Activated CD8-positive, alpha-beta T cell treated with anti-CD3 and anti-CD28 coated beads for 36 hours (primary cell): ENCODE data around the gene MOV10. TPM values are rescaled to one million over a fixed set of nuclear protein-coding genes. Genes with fewer than 3 reads are reported as not detected.

Source experiments
- ATAC-seq: fragments of 200-7000 bp; cut with Tn5 transposase; one replicate; pipeline ENCODE4 v1.10.0; 2021; ENCODE audit warnings: mild to moderate bottlenecking, moderate library complexity
- CTCF ChIA-PET: fragments of 350-600 bp; sonication (Branson Sonifier 250); formaldehyde crosslinking; loops from one replicate; lab custom pipeline; 2021; ENCODE audit warnings: antibody characterized with exemption; lab: Charles Lee
- POLR2A ChIA-PET: fragments of 350-600 bp; sonication (Branson Sonifier 250); formaldehyde crosslinking; loops from one replicate; lab custom pipeline; 2021; ENCODE audit warnings: antibody characterized with exemption; lab: Charles Lee
- DNase-seq: peaks from one replicate; pipeline ENCODE4 v3.0.0-alpha.2; 2020
- H3K27ac Mint-ChIP-seq: one replicate; pipeline ENCODE4 v1.8.0; 2021; ENCODE audit warnings: mild to moderate bottlenecking, mixed read lengths
- H3K27me3 Mint-ChIP-seq: one replicate; pipeline ENCODE4 v1.8.0; 2021; ENCODE audit warnings: mixed read lengths
- H3K36me3 Mint-ChIP-seq: one replicate; pipeline ENCODE4 v1.8.0; 2021; ENCODE audit warnings: low read depth, mixed read lengths
- H3K4me1 Mint-ChIP-seq: one replicate; pipeline ENCODE4 v1.8.0; 2021; ENCODE audit warnings: low read depth, mixed read lengths
- H3K4me3 Mint-ChIP-seq: one replicate; pipeline ENCODE4 v1.8.0; 2021; ENCODE audit warnings: mild to moderate bottlenecking, moderate library complexity, mixed read lengths
- H3K9me3 Mint-ChIP-seq: one replicate; pipeline ENCODE4 v1.8.0; 2021; ENCODE audit warnings: mixed read lengths
- intact Hi-C: fragments of 100-400 bp; cut with micrococcal nuclease; formaldehyde crosslinking; loops from one replicate; pipeline ENCODE4 v1.10.0; 2022
- total RNA-seq, 2 experiments: library from RNA; stranded (reverse); gene quantifications; one replicate each; pipeline ENCODE4 v1.2.3, GENCODE V29; 2021
- TF ChIP-seq, protein P1 (sequence below): fragments of 200-600 bp; IDR thresholded peaks from one replicate; pipeline ENCODE4 v1.8.0; 2022; ENCODE audit warnings: antibody characterized with exemption, mild to moderate bottlenecking

Gene MOV10
- total RNA-seq, 2 experiments from 2014 or later, result 77.2 to 78.5 TPM

DNA sequence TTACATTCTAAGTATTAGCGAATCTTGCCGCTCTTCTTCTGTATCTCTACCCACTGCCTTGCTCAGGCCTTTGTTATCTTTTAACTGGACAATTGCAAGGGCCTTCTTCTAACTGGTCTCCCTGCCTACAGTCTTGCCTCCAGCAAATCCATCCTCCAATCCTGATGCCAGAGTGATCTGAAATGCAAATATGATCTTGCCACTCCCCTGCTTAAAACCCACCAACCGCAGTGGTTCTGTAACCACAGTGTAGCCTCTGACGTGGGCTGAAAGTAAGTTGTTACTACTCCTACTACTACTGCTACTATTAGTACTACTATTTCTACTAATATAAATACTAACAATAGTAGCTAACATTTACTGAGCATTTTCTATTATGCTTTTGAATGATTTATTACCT lies 12.4 kb downstream of the MOV10 start:
- no peak for DNase-seq
- Mint-ChIP-seq H3K4me3 (no peak overlapping the region), H3K36me3 (peaks cover 12% of the 10 kb centered on the region), H3K4me1 (peaks cover 3% of the 10 kb centered on the region), H3K27me3 (no peaks in the 10 kb centered on the region), H3K27ac (no peak overlapping the region), H3K9me3 (no peaks in the 10 kb centered on the region)
- no peak for ATAC-seq
- TF ChIP-seq, protein P1, sequence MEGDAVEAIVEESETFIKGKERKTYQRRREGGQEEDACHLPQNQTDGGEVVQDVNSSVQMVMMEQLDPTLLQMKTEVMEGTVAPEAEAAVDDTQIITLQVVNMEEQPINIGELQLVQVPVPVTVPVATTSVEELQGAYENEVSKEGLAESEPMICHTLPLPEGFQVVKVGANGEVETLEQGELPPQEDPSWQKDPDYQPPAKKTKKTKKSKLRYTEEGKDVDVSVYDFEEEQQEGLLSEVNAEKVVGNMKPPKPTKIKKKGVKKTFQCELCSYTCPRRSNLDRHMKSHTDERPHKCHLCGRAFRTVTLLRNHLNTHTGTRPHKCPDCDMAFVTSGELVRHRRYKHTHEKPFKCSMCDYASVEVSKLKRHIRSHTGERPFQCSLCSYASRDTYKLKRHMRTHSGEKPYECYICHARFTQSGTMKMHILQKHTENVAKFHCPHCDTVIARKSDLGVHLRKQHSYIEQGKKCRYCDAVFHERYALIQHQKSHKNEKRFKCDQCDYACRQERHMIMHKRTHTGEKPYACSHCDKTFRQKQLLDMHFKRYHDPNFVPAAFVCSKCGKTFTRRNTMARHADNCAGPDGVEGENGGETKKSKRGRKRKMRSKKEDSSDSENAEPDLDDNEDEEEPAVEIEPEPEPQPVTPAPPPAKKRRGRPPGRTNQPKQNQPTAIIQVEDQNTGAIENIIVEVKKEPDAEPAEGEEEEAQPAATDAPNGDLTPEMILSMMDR, result no peak
- CTCF ChIA-PET, result no interaction called here
- intact Hi-C loops, result no loop called here
- POLR2A ChIA-PET, result interaction anchor here (1.8 kb wide), 1 partner anchor 15 kb away, joined by 4 read pairs; no protein-coding TSS in a partner anchor

DNA sequence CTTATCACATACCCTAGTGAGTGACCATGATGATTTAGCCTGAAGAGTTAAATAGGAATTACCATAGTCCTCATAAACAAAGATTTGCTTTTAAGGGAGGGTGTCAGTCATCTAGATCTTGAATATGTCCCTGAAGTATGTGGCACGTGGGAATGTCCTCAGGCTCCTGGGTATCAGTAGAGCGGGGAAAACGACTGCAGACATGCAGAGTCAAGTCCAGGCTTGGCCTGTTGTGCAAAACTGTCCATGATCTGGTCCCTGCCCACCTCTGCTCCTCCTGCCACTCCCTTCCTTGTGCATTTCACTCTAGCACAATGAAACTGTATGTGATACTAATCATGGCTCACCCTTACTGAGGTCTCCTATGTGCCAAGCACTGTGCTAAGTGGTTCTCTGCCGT lies 12.9 kb downstream of the MOV10 start:
- POLR2A ChIA-PET, result no interaction called here
- TF ChIP-seq, protein P1, result no peak

DNA sequence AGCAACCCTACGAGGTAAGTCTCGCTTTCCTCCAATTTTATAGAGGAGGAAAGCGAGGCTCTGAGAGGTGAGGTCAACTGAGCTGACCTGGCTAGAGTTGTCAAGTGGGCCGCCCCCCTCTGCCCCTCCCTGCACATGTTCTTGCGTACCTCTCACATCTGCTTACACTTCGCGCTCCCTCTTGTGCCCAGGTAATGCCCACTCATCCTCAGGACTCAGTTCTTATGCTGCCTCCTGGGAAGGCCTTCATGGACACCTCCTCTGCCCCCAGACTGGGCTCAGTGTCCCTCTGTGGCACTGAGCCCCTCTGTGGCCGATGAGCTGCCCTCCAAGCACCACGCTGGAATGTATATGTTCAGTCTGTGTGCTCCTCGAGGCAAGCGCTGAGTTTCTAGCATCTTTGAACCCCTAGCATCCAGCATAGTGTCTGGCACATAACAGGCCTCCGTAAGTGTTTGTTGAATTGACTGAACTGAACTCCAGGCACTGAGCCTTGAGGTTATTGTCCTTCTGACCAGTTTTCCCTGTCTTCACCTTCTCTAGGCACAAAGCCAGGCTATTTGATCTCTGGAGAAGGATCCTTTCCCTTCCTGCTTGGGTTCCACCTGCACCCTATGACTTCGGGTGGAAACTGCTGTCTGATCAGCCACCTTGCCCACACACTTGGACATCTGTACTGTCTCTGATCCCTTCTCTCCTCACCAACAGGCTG lies 13.5 kb downstream of the MOV10 start:
- no peak for ATAC-seq
- no peaks in the 10 kb centered on the region for H3K27me3 Mint-ChIP-seq
- peaks cover 3% of the 10 kb centered on the region for H3K4me1 Mint-ChIP-seq
- no peak for DNase-seq
- TF ChIP-seq, protein P1, result no peak
- POLR2A ChIA-PET, result interaction anchor here (0.6 kb wide), 1 partner anchor 267 kb away, joined by 3 read pairs; no protein-coding TSS in a partner anchor
- CTCF ChIA-PET, result no interaction called here
- intact Hi-C loops, result no loop called here
- H3K9me3 Mint-ChIP-seq, result no peaks in the 10 kb centered on the region
- H3K4me3 Mint-ChIP-seq, result no peak overlapping the region
- peaks cover 15% of the 10 kb centered on the region for H3K36me3 Mint-ChIP-seq
- peak overlapping the region; percentile 19 for H3K27ac Mint-ChIP-seq

More for the DNA sequence above, 12.9 kb downstream of the MOV10 start:
- H3K27me3 Mint-ChIP-seq, result no peaks in the 10 kb centered on the region
- intact Hi-C loops, result no loop called here
- CTCF ChIA-PET, result no interaction called here
- DNase-seq (no peak), ATAC-seq (no peak)
- H3K36me3 Mint-ChIP-seq, result peaks cover 14% of the 10 kb centered on the region
- H3K9me3 Mint-ChIP-seq, result no peaks in the 10 kb centered on the region
- H3K27ac Mint-ChIP-seq, result no peak overlapping the region
- no peak overlapping the region for H3K4me3 Mint-ChIP-seq
- H3K4me1 Mint-ChIP-seq, result peaks cover 3% of the 10 kb centered on the region

DNA sequence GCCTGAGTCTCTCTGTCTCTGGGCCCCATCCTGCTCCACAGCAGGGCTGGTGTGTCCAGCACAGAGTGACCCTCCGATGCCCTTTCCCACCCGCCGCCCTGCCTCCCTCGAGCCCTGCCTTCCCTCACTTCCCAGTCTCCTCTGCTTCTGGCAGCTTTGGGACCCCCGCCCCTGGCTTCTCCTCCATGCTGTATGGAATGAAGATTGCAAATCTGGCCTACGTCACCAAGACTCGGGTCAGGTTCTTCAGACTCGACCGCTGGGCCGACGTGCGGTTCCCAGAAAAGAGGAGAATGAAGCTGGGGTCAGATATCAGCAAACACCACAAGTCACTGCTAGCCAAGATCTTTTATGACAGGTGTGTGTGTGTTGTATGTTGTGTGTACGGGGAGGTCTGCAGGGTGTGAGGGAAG lies 14.3 kb downstream of the MOV10 start:
- ChIA-PET CTCF (no interaction called here), POLR2A (interaction anchor here (0.6 to 1.3 kb wide), 4 partner anchors 12 to 266 kb away, joined by 3 to 6 read pairs (median 4); partner anchors contain the start of gene MOV10)
- ATAC-seq (no peak), DNase-seq (no peak)
- H3K9me3 Mint-ChIP-seq, result no peaks in the 10 kb centered on the region
- TF ChIP-seq, protein P1, result no peak
- peaks cover 3% of the 10 kb centered on the region for H3K4me1 Mint-ChIP-seq
- H3K27me3 Mint-ChIP-seq, result no peaks in the 10 kb centered on the region
- H3K36me3 Mint-ChIP-seq, result peaks cover 16% of the 10 kb centered on the region
- peak overlapping the region; percentile 34 for H3K27ac Mint-ChIP-seq
- H3K4me3 Mint-ChIP-seq, result no peak overlapping the region
- intact Hi-C loops, result no loop called here

DNA sequence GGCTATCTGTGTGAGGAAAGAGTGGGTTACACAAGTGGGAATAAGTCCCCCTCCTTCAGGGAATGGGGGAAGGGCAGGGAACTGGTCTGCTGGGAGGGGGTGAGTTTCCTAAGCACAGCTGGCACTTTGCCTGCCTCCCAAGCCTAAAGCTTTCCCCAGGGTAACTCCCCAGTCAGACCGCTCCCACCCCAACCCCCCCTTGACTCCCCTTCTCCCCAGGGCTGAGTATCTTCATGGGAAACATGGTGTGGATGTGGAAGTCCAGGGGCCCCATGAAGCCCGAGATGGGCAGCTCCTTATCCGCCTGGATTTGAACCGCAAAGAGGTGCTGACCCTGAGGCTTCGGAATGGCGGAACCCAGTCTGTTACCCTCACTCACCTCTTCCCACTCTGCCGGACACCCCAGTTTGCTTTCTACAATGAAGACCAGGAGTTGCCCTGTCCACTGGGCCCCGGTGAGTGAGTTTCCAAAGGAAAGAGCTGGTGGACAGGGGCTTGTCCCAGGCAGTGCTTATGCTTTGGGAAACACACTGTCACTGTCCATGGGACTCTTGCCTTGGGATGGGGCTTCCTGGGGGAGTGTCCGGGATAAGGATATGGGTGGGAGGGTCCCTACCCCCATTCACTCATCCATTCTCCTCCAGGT lies 14.9 kb downstream of the MOV10 start:
- CTCF ChIA-PET, result no interaction called here
- Mint-ChIP-seq H3K9me3 (no peaks in the 10 kb centered on the region), H3K36me3 (peaks cover 16% of the 10 kb centered on the region), H3K4me3 (no peak overlapping the region), H3K27ac (no peak overlapping the region), H3K27me3 (no peaks in the 10 kb centered on the region), H3K4me1 (peaks cover 3% of the 10 kb centered on the region)
- POLR2A ChIA-PET, result interaction anchor here (1.0 to 1.3 kb wide), 4 partner anchors 9 to 14 kb away, joined by 3 to 6 read pairs (median 4); partner anchors contain the start of gene MOV10
- DNase-seq (no peak), ATAC-seq (no peak)
- intact Hi-C loops, result no loop called here
- TF ChIP-seq, protein P1, result no peak
